Measurements from ENCODE around the gene DNAH12.
"Not testable (repeated sequence)": the region's sequence is repeated elsewhere in the genome, so short reads cannot be mapped to it uniquely, and the experiment has no call there.

The DNAH12 gene

GRCh38 chr3:57438460-57438859 lies 105.7 kb downstream of the DNAH12 start:
- not testable (repeated sequence) for H3K9me3 Mint-ChIP-seq; H3K27ac Mint-ChIP-seq (ENCODE audit: low read depth); H3K4me3 Mint-ChIP-seq; ATAC-seq (replicated peaks; ENCODE audit: extremely low read depth, poor library complexity, severe bottlenecking); H3K36me3 Mint-ChIP-seq (ENCODE audit: insufficient read depth); H3K4me1 Mint-ChIP-seq; DNase-seq (ENCODE audit: low spot score in 2 of 2)
- H3K27me3 Mint-ChIP-seq, result peaks cover 48% of the 10 kb centered on the region

- H3K27ac Mint-ChIP-seq (ENCODE audit: low read depth), result no peak overlapping the region
- H3K36me3 Mint-ChIP-seq (ENCODE audit: insufficient read depth), result no peaks in the 10 kb centered on the region
- no peak overlapping the region for H3K4me3 Mint-ChIP-seq
- no peaks in the 10 kb centered on the region for H3K4me1 Mint-ChIP-seq
- ATAC-seq (replicated peaks; ENCODE audit: extremely low read depth, poor library complexity, severe bottlenecking) (no peak), DNase-seq (ENCODE audit: low spot score in 2 of 2) (no peak)
- H3K27me3 Mint-ChIP-seq, result peaks cover 40% of the 10 kb centered on the region
- no peaks in the 10 kb centered on the region for H3K9me3 Mint-ChIP-seq
Observed at GRCh38 chr3:57436195-57436761, 107.9 kb downstream of the DNAH12 start.

GRCh38 chr3:57434041-57434440 lies 110.1 kb downstream of the DNAH12 start:
- DNase-seq (ENCODE audit: low spot score in 2 of 2) (no peak), ATAC-seq (replicated peaks; ENCODE audit: extremely low read depth, poor library complexity, severe bottlenecking) (no peak)
- Mint-ChIP-seq H3K27ac (ENCODE audit: low read depth) (no peak overlapping the region), H3K4me1 (no peaks in the 10 kb centered on the region), H3K36me3 (ENCODE audit: insufficient read depth) (no peaks in the 10 kb centered on the region), H3K27me3 (peaks cover 21% of the 10 kb centered on the region), H3K4me3 (no peak overlapping the region), H3K9me3 (no peaks in the 10 kb centered on the region)

- Mint-ChIP-seq H3K27ac (ENCODE audit: low read depth) (no peak overlapping the region), H3K4me3 (no peak overlapping the region), H3K4me1 (no peaks in the 10 kb centered on the region), H3K27me3 (peaks cover 34% of the 10 kb centered on the region), H3K36me3 (ENCODE audit: insufficient read depth) (no peaks in the 10 kb centered on the region), H3K9me3 (no peaks in the 10 kb centered on the region)
- ATAC-seq (replicated peaks; ENCODE audit: extremely low read depth, poor library complexity, severe bottlenecking) (no peak), DNase-seq (ENCODE audit: low spot score in 2 of 2) (no peak)
Observed at GRCh38 chr3:57423335-57423734, 120.8 kb downstream of the DNAH12 start.

- peaks cover 30% of the 10 kb centered on the region for H3K27me3 Mint-ChIP-seq
- no peaks in the 10 kb centered on the region for H3K36me3 Mint-ChIP-seq (ENCODE audit: insufficient read depth)
- no peak for ATAC-seq (replicated peaks; ENCODE audit: extremely low read depth, poor library complexity, severe bottlenecking)
- no peak overlapping the region for H3K27ac Mint-ChIP-seq (ENCODE audit: low read depth)
- H3K4me3 Mint-ChIP-seq, result no peak overlapping the region
- no peaks in the 10 kb centered on the region for H3K9me3 Mint-ChIP-seq
- no peak for DNase-seq (ENCODE audit: low spot score in 2 of 2)
- H3K4me1 Mint-ChIP-seq, result no peaks in the 10 kb centered on the region
Observed at GRCh38 chr3:57421336-57421735, 122.8 kb downstream of the DNAH12 start.

GRCh38 chr3:57420001-57420400 lies 124.1 kb downstream of the DNAH12 start:
- Mint-ChIP-seq H3K27ac (ENCODE audit: low read depth) (no peak overlapping the region), H3K4me1 (no peaks in the 10 kb centered on the region), H3K4me3 (no peak overlapping the region), H3K27me3 (peaks cover 28% of the 10 kb centered on the region), H3K9me3 (no peaks in the 10 kb centered on the region), H3K36me3 (ENCODE audit: insufficient read depth) (no peaks in the 10 kb centered on the region)
- ATAC-seq (replicated peaks; ENCODE audit: extremely low read depth, poor library complexity, severe bottlenecking) (no peak), DNase-seq (ENCODE audit: low spot score in 2 of 2) (no peak)

- H3K4me3 Mint-ChIP-seq, result no peak overlapping the region
- no peaks in the 10 kb centered on the region for H3K36me3 Mint-ChIP-seq (ENCODE audit: insufficient read depth)
- no peak for DNase-seq (ENCODE audit: low spot score in 2 of 2)
- peaks cover 53% of the 10 kb centered on the region for H3K27me3 Mint-ChIP-seq
- H3K4me1 Mint-ChIP-seq, result no peaks in the 10 kb centered on the region
- ATAC-seq (replicated peaks; ENCODE audit: extremely low read depth, poor library complexity, severe bottlenecking), result no peak
- H3K27ac Mint-ChIP-seq (ENCODE audit: low read depth), result no peak overlapping the region
- no peaks in the 10 kb centered on the region for H3K9me3 Mint-ChIP-seq
Observed at GRCh38 chr3:57411715-57412114, 132.4 kb downstream of the DNAH12 start.

GRCh38 chr3:57409471-57409870 lies 134.7 kb downstream of the DNAH12 start:
- Mint-ChIP-seq H3K27me3 (peaks cover 53% of the 10 kb centered on the region), H3K27ac (ENCODE audit: low read depth) (no peak overlapping the region), H3K9me3 (no peaks in the 10 kb centered on the region), H3K36me3 (ENCODE audit: insufficient read depth) (no peaks in the 10 kb centered on the region), H3K4me1 (no peaks in the 10 kb centered on the region), H3K4me3 (no peak overlapping the region)
- DNase-seq (ENCODE audit: low spot score in 2 of 2) (no peak), ATAC-seq (replicated peaks; ENCODE audit: extremely low read depth, poor library complexity, severe bottlenecking) (no peak)

GRCh38 chr3:57402675-57403074 lies 141.5 kb downstream of the DNAH12 start:
- Mint-ChIP-seq H3K4me1 (peaks cover 1% of the 10 kb centered on the region), H3K27ac (ENCODE audit: low read depth) (no peak overlapping the region), H3K4me3 (no peak overlapping the region), H3K36me3 (ENCODE audit: insufficient read depth) (no peaks in the 10 kb centered on the region), H3K27me3 (peaks cover 52% of the 10 kb centered on the region), H3K9me3 (no peaks in the 10 kb centered on the region)
- no peak for DNase-seq (ENCODE audit: low spot score in 2 of 2)
- no peak for ATAC-seq (replicated peaks; ENCODE audit: extremely low read depth, poor library complexity, severe bottlenecking)

- H3K9me3 Mint-ChIP-seq, result no peaks in the 10 kb centered on the region
- H3K4me3 Mint-ChIP-seq, result no peak overlapping the region
- H3K36me3 Mint-ChIP-seq (ENCODE audit: insufficient read depth), result no peaks in the 10 kb centered on the region
- ATAC-seq (replicated peaks; ENCODE audit: extremely low read depth, poor library complexity, severe bottlenecking), result peak; percentile 85
- peaks cover 7% of the 10 kb centered on the region for H3K4me1 Mint-ChIP-seq
- H3K27me3 Mint-ChIP-seq, result peaks cover 35% of the 10 kb centered on the region
- H3K27ac Mint-ChIP-seq (ENCODE audit: low read depth), result no peak overlapping the region
- DNase-seq (ENCODE audit: low spot score in 2 of 2), result peak; percentile 26 to 43
Observed at GRCh38 chr3:57397175-57398026, 146.7 kb downstream of the DNAH12 start.

GRCh38 chr3:57393977-57394376 lies 150.2 kb downstream of the DNAH12 start:
- Mint-ChIP-seq H3K4me1 (peaks cover 7% of the 10 kb centered on the region), H3K4me3 (no peak overlapping the region), H3K27ac (ENCODE audit: low read depth) (peak overlapping the region; percentile 11), H3K27me3 (peaks cover 26% of the 10 kb centered on the region), H3K36me3 (ENCODE audit: insufficient read depth) (no peaks in the 10 kb centered on the region), H3K9me3 (no peaks in the 10 kb centered on the region)
- ATAC-seq (replicated peaks; ENCODE audit: extremely low read depth, poor library complexity, severe bottlenecking) (no peak), DNase-seq (ENCODE audit: low spot score in 2 of 2) (no peak)

- Mint-ChIP-seq H3K27me3 (peaks cover 13% of the 10 kb centered on the region), H3K27ac (ENCODE audit: low read depth) (no peak overlapping the region), H3K4me3 (no peak overlapping the region), H3K36me3 (ENCODE audit: insufficient read depth) (no peaks in the 10 kb centered on the region), H3K9me3 (no peaks in the 10 kb centered on the region), H3K4me1 (no peaks in the 10 kb centered on the region)
- ATAC-seq (replicated peaks; ENCODE audit: extremely low read depth, poor library complexity, severe bottlenecking) (no peak), DNase-seq (ENCODE audit: low spot score in 2 of 2) (no peak)
Observed at GRCh38 chr3:57391767-57392166, 152.4 kb downstream of the DNAH12 start.

- ATAC-seq (replicated peaks; ENCODE audit: extremely low read depth, poor library complexity, severe bottlenecking) (no peak), DNase-seq (ENCODE audit: low spot score in 2 of 2) (no peak)
- Mint-ChIP-seq H3K4me1 (no peaks in the 10 kb centered on the region), H3K27ac (ENCODE audit: low read depth) (no peak overlapping the region), H3K4me3 (no peak overlapping the region), H3K36me3 (ENCODE audit: insufficient read depth) (no peaks in the 10 kb centered on the region), H3K27me3 (peaks cover 13% of the 10 kb centered on the region), H3K9me3 (no peaks in the 10 kb centered on the region)
Observed at GRCh38 chr3:57389271-57389670, 154.9 kb downstream of the DNAH12 start.
